ACHN (cell line): ENCODE measurements around the gene PGGT1B.
"Not testable (repeated sequence)": the region's sequence is repeated elsewhere in the genome, so short reads cannot be mapped to it uniquely, and the experiment has no call there.

ENCODE experiments used
- DNase-seq: peaks from one replicate; pipeline ENCODE4 v3.0.0-alpha.2; 2015
- in situ Hi-C: cut with HindIII; loops from 2 replicates; pipeline ENCODE4 v1.10.0; 2017; ENCODE audit warnings: low sequenced_read_pairs, low pct_ligation_motif_present, low pct_unique_long_range_greater_than_20kb

The PGGT1B gene

DNA sequence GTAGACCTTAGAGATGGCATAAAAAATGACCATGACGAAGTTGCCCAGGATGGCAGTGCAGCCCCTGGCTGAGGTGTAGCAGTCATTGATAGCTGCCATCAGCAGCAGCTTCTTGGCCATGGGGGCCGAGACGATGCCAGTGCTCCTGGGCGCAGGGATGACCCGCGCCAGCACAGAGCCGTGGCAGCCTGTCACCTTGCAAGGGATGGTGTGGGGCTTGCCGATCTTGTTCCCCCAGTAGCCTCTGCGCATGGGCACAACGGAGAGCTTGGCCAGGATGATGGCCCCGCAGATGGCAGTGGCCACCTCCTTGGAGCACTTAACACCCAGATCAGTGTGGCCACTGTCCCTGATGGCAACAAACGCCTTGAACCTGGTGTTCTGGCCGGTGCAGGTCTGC is 2.1 kb upstream of the PGGT1B start:
- in situ Hi-C loops = no loop called here
- DNase-seq = no peak

DNA sequence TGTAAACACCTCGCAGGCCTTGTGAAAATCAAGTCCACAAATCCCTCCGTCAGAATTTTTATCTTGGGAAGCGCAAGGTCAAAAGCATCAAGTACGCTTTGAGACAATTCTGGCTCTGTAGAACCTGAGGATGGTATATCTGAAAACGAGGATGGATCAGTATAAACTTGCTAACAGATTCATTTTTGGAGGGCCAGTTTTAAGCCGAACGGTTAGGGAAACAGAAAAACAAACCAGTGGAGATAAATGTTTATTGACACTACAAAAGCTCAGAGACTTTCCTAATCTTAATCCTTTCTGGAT is 352 bp upstream of the PGGT1B start:
- in situ Hi-C loops = no loop called here
- no peak for DNase-seq

DNA sequence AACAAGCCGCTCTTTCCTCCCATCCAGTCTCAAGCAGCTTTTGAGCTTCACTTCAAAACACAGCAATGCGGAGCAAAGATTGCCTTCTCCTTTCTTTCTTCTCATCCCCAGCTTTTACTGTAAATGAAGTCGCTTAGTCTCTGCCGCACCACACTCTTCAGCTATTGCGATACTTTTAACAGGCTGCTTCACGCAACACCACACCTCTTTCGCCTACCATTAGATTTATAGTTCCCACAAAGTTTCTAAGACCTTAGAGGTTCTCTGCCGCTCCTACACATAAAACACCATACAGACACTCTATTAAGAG is 711 bp downstream of the PGGT1B start:
- in situ Hi-C loops = no loop called here
- DNase-seq = peak; percentile 27

DNA sequence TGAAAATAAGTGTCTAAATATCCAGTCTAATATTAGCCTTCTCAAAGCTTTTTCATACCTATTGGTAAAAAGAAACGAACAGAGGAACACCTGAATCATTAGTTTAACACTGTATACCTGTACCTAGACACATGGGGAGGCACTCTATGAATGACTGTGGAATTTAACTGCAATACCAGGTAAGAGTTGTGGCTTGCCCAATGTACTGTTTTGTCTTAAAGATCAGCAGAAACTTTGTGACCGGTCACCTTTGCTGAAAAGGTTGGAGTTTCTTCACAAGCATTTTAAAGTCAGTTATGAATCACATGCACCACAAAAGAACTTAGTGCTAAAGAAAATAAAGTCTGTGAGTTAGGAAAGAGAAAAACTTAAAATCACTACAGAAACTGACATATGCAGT is 2.4 kb downstream of the PGGT1B start:
- in situ Hi-C loops = no loop called here
- no peak for DNase-seq

DNA sequence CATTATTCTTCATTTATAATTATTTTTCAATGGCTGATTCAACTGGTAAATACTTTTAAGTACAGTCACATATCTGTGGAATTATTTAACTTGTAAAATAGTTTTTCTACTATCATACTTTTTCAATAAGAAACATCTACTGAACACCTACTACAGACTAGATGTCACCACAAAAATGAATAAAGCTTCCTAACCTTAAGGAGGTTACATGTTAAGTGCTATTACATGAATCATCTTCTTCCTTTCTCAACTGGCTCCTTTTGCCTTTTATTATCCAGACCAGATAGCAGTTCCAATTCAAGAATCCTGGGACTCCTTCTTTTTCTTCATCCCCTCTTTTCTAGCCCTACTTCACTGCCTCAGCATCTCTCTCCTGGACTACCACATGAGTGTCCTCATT is 4.7 kb downstream of the PGGT1B start:
- DNase-seq = no peak
- in situ Hi-C loops = no loop called here

DNA sequence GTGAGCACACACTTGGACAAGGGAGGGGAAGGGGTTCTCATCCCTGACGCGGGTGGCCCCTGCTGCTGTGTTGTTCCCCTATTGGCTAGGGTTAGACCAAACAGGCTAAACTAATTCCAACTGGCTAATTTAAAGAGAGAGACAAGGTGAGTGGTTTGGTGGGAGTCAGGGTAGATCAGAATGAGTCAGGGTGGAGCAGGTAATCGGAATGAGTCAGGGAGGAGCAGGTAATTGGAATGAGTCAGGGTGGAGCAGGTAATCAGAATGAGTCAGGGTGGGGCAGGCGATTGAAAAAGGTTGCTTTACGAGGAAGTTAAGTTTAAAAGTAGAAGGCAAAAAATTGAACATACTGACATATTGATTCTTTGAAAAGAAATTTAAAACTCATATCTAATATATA is 13.3 kb downstream of the PGGT1B start:
- DNase-seq, in situ Hi-C loops: not testable (repeated sequence)

DNA sequence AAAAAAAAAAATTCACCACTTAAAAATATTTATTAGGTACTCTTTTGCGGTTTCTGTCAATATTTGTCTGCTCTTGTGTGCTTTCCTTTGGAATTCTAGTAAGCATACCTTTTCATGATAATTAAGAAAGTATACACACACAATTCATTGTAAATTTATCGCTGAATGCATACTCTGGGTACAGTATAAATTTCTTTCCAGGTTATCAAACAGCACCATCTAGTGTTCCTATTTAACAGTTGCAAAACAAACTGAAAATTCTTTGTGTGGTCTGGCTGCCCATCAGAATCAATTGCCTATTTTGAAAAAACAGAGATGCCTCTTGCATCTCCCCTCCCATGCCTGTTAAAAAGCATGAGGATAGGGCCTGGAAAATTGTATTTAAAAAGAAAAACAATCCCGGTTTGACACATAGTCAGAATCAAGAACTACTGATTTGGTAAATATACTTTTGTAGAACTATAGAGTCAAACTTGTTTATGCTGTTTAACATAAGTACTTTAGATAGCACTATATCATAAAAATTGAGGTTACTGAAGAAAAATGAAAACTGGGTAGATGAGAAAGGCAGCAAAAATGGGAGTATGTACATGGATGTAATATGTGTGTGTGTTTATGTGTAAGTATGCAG is 16.2 kb downstream of the PGGT1B start:
- DNase-seq = peak; percentile 56
- in situ Hi-C loops = no loop called here

DNA sequence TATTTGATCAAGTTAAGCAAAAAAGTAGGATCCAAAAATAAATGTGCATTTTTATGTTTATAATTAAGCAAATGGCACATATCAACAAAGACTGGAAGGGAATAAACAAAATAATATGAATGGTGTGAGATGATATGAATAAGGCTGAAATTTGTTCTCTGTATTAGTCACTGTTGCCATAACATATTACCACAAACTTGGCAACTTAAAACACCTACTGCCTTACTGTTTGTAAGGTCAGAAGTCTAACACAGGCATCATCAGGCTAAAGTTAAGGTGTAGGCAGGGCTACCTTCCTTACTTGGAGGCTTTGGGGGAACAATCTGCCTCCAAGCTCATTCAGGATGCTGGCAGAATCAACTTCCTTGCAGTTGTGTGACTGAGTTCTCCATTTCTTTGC is 19.3 kb downstream of the PGGT1B start:
- no peak for DNase-seq
- in situ Hi-C loops = no loop called here

DNA sequence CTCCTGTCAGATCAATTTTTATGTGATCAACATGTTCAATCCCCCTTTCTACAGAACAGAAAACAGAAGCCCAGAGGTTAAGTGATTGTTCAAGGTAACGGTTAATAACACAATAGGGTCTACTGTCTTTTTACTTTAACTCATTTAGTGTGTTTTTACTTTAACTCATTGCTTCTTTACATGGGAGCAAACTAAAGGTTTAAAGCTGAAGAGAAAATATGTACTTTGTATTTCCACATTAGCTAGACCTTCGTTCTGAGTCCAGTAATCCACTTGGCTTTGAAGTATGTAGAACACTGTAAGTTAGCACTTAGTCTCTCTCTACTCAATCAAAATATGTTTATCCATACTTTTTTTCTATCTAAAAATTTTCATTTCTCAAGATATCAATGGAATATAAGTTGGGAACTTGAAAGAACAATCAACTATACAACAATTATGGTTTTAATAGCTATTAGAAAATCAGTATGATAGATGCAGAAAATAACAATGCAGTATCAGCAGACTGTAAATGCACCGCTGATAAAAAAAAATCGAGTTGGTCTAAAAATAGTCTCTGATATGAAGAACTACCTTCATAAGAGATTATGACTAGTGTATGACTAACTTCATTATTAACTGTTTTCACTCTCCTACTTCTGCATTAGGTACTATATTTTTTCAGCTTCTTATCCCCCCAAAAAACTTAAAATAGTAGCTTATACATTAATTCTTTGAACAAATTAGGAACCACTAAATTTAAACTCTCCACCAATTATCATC is 20.6 kb downstream of the PGGT1B start:
- no peak for DNase-seq
- in situ Hi-C loops = no loop called here

DNA sequence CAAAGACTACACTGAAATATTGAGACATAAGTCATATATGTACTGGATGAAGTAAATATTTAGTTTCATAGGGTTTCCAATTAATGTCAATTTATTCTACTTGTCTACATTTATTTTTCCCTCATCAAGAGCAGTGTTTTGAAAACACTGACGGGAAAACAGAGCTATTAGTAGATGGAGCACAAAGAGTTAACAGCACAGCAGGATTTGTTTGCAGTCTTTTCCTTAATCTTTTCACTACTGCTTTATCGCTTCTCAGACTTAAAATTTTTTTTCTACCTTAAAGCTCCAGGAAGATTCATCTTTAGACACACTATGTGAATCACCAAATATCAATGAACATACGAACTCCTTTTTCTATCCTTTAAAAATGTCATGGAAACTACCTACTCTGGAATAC is 25.6 kb downstream of the PGGT1B start:
- in situ Hi-C loops = no loop called here

DNA sequence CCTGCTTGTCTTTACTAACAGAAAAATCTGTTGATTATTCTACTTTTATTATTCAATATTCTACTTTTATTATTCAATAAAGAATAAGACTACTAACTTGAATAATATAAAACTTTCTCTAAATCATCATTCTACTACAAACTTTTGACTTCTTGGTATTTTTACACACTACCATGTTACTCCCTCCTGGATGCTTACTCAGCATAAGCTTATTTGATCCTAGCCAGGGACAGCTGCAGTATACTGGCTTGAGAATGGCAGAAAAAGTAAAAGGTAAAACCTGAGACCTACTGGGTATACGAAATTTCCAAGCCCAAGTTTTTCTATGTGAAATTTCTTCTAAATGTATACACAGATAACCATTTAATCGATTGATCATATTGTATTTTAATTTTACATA is 26.1 kb downstream of the PGGT1B start:
- DNase-seq = no peak
- in situ Hi-C loops = no loop called here

More for the DNA sequence above, 25.6 kb downstream of the PGGT1B start:
- no peak for DNase-seq

DNA sequence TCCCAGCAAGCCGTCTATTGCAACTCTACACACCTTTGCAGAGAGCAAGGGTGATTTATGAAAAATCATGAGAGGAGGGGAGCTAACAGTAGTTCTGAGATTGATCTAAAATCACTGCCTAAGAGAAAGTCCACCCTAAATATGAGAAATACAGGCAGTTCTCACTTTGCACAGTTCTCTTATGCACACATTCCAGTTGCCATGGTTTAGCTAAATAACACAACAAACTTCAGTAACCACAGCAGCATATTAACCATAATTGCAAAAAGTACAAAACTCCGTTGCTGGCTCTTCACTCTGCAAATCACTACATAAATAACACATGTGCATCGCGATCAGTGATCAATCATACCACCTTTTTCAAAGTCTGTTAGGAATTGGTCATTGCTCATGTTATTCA is 31.1 kb downstream of the PGGT1B start:
- in situ Hi-C loops = no loop called here
- no peak for DNase-seq

DNA sequence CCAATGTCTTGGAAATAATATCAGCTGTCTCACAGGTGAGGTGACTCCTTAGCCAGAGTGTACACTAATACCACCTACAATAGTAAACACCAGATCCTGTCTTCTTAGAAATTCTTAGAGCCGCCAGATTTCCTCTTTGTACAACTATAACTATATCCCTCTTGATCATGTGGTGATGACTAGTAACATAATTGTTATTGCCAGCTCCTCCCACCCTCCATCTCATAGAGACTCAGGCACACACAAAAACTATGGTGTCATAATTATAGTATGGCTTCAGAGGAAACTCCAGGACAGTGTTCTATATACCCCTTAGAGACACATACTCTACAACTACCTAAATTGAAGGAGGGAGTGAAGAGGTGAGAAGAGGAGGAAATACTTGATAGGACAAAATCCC is 33.1 kb downstream of the PGGT1B start:
- in situ Hi-C loops = no loop called here
- DNase-seq = no peak

DNA sequence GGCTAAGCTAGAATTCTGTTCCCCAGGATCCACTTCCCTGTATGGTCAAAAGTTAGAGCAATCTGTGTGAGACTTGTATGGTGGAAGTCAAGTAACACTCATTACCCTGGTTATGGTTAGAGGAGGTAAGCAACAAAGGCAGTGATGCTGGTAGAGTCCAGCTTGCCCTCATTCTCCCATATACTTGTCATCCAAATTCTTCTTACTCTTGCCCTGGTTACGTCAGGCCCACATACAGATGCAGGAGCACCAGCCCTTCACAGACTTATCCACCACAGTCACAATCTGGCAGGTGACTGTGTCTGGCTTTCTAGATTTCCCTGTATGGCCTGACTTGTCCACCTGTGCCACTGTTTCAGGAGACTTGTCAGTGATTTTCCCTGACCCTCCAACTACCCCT is 35.4 kb downstream of the PGGT1B start:
- in situ Hi-C loops = no loop called here
- no peak for DNase-seq

DNA sequence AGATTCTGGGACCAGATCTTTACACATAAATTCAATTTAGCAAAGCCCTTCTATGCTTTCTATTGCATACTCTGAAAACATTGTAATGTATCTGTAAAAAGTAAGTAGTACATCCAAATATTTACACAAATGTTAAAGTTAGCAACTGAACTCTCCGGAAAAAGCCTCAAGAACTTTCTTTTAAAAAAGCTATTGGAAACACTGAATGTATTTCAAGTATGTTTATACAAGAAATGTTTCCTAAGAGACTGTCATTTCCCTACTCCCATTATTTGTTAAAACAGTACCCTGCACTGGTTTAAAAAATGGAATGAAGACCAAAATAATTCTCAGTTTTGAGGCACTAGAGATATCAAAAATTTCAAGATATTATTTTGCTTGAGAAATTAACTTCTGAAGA is 48.1 kb downstream of the PGGT1B start:
- in situ Hi-C loops = no loop called here

DNA sequence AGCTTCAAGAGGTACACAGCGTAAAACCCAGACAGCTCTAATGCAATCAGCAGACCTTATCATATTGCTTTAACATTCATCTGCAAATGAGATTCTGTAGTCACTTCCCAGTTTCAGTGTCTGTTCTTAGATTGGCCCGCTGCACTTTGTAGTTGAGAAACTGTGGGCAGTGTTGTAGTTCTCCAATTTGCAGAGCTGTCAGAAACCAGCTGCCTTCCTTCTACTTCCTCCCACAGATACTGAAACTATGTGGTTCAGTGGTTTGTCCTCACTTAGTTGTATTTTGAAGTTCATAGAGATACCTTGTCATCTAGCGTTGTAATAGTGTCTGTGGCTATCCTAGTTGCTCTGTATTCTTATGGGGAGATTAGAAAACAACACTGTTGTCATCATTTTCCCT is 53.4 kb downstream of the PGGT1B start:
- in situ Hi-C loops = no loop called here
- DNase-seq = no peak

More for the DNA sequence above, 48.1 kb downstream of the PGGT1B start:
- no peak for DNase-seq

DNA sequence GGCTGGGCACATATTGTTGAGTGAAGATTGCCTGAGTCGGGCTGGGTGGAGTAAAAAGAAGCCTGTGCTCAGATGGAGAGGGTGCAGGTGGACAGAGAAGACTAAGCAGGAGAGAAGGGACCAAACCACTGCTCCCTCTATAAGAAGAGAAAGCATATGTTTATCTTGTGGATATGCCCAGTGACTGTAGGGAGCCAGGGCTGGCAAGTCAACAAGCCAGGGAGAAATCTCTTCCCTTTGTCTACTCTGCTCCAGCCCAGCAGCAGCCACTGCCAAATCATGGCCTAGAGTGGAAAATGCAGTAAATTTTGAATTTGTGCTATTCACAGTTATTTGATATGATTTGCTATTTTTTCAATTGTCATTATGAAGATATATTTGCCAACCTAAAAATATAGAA is 59.7 kb downstream of the PGGT1B start:
- no peak for DNase-seq
- in situ Hi-C loops = no loop called here

DNA sequence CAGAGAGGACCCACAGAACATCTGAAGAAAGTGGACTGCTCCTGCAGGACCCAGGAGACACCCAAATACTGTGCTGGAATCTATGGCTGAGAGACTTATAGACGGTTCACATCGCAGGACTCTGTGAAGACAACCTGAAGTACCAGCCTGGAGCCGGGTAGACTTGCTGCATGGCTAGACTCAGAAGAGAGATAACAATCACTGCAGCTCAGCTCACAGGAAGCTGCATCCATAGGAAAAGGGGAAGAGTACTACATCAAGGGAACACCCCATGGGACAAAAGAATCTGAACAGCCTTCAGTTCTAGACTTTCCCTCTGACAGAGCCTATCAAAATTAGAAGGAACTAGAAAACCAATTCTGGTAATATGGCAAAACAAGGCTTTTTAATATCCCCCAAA is 66.5 kb downstream of the PGGT1B start:
- in situ Hi-C loops = no loop called here
- no peak for DNase-seq

DNA sequence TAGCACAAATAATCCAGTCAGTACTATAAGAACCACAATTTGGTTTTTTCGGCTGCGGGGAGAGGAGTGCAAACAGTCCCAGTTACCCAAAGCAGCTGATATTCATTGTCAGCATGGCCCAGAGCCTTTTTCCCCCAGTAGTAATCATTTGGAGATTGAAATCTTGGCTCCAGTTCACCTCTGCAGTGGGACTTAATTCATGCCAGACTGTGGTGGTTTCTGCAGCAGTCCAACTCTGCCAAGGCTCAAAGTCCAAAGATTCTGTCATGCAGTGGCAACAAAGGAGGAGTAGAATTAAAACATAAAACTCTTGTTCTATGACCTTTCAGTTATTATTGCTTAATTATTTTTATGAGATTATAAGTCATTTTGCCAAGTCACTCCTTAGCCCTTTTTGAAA is 68.0 kb downstream of the PGGT1B start:
- in situ Hi-C loops = no loop called here
- DNase-seq = no peak

DNA sequence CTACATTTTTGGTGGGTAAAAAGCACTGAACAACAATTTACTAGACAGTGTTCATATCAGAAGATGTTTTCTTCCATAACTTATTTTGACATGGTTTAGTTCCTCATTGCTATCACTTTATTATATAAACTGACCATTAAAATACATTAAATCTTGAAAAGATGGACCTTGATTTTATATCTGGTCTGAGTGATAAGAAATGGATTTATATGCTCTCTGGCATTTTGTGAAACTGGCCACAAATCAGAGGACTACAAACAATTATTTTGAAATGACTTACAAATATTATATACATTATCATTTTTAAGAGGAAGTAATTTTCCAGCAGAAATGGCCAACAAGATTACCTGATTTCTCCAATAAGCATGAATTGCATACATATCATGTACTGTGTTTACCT is 69.4 kb downstream of the PGGT1B start:
- DNase-seq = no peak
- in situ Hi-C loops = no loop called here

DNA sequence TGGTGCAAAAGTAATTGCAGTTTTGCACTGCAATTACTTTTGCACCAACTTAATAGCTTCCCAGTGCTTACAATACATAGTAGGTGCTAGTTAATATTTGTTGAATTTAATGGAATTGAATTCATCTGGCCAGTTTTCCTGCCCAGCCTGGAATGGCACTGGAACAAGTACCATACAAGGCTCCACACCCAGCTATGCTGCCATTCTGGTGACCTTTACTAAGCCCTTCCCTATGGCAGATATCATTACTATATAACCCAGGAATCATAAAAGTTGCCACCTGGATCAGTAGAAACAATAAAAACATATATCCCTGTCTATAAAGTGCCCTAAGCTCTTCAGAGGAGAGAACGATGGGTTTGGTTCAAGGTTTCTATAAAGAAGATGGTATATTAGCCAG is 70.6 kb downstream of the PGGT1B start:
- DNase-seq = no peak
- in situ Hi-C loops = no loop called here
